Measurements from ENCODE around the gene MOBP.

DNA sequence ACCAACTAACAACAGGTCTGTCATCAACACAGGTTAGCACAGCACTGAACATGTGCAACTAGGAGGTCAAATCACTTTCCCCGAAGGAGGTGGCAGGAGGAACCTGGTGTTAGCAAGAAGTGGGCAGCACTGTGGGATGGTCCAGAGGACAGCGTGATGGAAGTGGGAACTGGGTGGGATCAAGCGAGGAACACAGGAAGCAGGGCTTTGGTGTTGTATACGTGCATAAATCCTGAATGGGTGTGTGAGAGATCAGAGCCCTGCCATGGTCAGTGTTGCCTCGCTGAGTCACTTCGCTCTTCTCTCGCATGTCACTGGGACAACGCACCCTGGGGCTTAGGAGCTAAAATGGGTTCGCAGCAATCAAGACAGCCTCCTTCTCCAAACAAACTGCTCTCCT, 62.1 kb downstream of the MOBP start:
- TF ChIP-seq ZNF510 (tag by site-specific recombination; IDR thresholded peaks at IDR 0.05; ENCODE audit: insufficient replicate concordance) (no peak), ZNF747 (tag by site-specific recombination; IDR thresholded peaks at IDR 0.05) (no peak), CTCF (tag by site-specific recombination; IDR thresholded peaks at IDR 0.05) (no peak)
- TF ChIP-seq, protein P1, sequence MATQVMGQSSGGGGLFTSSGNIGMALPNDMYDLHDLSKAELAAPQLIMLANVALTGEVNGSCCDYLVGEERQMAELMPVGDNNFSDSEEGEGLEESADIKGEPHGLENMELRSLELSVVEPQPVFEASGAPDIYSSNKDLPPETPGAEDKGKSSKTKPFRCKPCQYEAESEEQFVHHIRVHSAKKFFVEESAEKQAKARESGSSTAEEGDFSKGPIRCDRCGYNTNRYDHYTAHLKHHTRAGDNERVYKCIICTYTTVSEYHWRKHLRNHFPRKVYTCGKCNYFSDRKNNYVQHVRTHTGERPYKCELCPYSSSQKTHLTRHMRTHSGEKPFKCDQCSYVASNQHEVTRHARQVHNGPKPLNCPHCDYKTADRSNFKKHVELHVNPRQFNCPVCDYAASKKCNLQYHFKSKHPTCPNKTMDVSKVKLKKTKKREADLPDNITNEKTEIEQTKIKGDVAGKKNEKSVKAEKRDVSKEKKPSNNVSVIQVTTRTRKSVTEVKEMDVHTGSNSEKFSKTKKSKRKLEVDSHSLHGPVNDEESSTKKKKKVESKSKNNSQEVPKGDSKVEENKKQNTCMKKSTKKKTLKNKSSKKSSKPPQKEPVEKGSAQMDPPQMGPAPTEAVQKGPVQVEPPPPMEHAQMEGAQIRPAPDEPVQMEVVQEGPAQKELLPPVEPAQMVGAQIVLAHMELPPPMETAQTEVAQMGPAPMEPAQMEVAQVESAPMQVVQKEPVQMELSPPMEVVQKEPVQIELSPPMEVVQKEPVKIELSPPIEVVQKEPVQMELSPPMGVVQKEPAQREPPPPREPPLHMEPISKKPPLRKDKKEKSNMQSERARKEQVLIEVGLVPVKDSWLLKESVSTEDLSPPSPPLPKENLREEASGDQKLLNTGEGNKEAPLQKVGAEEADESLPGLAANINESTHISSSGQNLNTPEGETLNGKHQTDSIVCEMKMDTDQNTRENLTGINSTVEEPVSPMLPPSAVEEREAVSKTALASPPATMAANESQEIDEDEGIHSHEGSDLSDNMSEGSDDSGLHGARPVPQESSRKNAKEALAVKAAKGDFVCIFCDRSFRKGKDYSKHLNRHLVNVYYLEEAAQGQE (tag by site-specific recombination; IDR thresholded peaks at IDR 0.05) = no peak

Data from HEK293 (cell line).